GM23248 (cell line): ENCODE data around the gene RARG.

Experiments
- EZH2 ChIP-seq: fragments of 200-600 bp; sonication (generic); IDR thresholded peaks from 2 replicates; pipeline ENCODE4 v1.6.1; 2018; ENCODE audit warnings: antibody characterized with exemption, mild to moderate bottlenecking; ENCODE audit not compliant: insufficient read depth, poor library complexity, severe bottlenecking
- EZH2phosphoT487 ChIP-seq: fragments of 200-600 bp; sonication (generic); IDR thresholded peaks from 2 replicates; pipeline ENCODE4 v1.6.1; 2018; ENCODE audit warnings: antibody characterized with exemption, moderate library complexity, mild to moderate bottlenecking, low read depth; ENCODE audit not compliant: insufficient read depth

DNA sequence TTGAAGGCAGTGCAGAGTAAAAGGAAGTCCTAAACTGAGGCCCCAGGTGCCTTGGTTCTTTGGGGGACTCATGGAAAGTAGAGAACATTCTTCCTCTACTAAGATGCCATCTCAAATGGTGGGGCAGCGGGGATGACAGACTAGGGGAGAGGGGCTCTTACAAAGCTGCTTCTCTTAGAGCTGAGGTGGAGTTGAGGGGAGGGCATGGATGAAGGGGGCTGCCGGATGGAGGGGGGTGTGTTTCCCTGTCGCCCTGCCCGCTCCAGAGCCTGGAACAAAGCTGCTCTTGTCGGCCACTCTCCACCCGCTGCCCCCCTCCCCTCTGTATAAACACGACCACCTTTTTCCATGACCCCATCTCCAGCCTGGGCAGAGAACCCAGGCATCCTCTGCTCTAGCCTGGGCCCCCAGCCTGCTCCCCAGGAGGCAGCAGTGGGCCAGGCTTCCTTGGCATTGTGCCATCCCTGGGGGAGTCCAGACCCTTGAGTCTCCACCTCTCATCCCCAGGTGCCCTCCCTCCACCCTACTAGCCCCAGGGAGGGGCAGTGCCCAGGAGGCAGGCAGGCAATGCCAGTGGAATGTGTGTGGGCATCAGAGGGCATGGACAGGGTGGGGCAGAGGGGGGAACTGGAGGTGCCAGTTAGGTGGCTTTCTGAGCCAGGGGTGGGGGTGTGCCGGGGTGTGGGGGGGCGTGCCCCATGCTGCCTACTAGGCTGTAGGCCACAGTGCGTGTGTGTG is 1.7 kb downstream of the RARG start:
- no peak for TF ChIP-seq EZH2
- TF ChIP-seq EZH2phosphoT487, result no peak
